Measurements from ENCODE around the gene CCDC14. TPM values are rescaled to one million over a fixed set of nuclear protein-coding genes. Genes with fewer than 3 reads are reported as not detected.

Gene CCDC14
- total RNA-seq, 1 experiment from 2014 or later, result 62.5 TPM

GRCh38 chr3:123930445-123930844 is 30.6 kb downstream of the CCDC14 start:
- H2AK5ac ChIP-seq (ENCODE audit: insufficient read length, low read length), result no peak overlapping the region
- no peak overlapping the region for H3K14ac ChIP-seq (ENCODE audit: insufficient read depth, low read length)
- H3K23ac ChIP-seq (ENCODE audit: insufficient read length, low read depth, low read length), result no peak overlapping the region
- H3K4me1 ChIP-seq (ENCODE audit: insufficient read depth, low read length), result no peaks in the 10 kb centered on the region
- Mint-ChIP-seq H3K4me3 (no peak overlapping the region), H3K9me3 (no peaks in the 10 kb centered on the region), H3K36me3 (ENCODE audit: insufficient read depth in 1 of 3, low read depth in 3 of 3) (peaks cover 7 to 59% (median 47%) of the 10 kb centered on the region in 3 experiments; a peak in 5 of 7 replicates), H3K4me1 (no peaks in the 10 kb centered on the region), H3K27me3 (ENCODE audit: low read depth) (no peaks in the 10 kb centered on the region), H3K27ac (no peak overlapping the region)
- no peak overlapping the region for H4K91ac ChIP-seq (ENCODE audit: insufficient read length, low read depth, low read length)
- H3K56ac ChIP-seq (ENCODE audit: insufficient read length, low read depth, low read length), result no peak overlapping the region
- H3K79me1 ChIP-seq (ENCODE audit: insufficient read depth, low read depth, low read length, poor library complexity, severe bottlenecking), result no peaks in the 10 kb centered on the region
- no peak for DNase-seq
- no peak overlapping the region for H3K4me2 ChIP-seq (ENCODE audit: insufficient read depth, insufficient read length, low read length)
- no peaks in the 10 kb centered on the region for H3K27me3 ChIP-seq (ENCODE audit: insufficient read depth, low read length)
- H2BK20ac ChIP-seq (ENCODE audit: low read depth, low read length, poor library complexity, severe bottlenecking), result no peak overlapping the region
- no peak overlapping the region for H2AFZ ChIP-seq (ENCODE audit: low read length)
- no peak overlapping the region for H2BK5ac ChIP-seq (ENCODE audit: insufficient read length, low read length)
- H3K23me2 ChIP-seq (ENCODE audit: insufficient read length, low read depth, low read length, poor library complexity, severe bottlenecking), result no peaks in the 10 kb centered on the region
- H3T11ph ChIP-seq (ENCODE audit: low read length), result no peak overlapping the region
- H2BK12ac ChIP-seq (ENCODE audit: insufficient read length, low read depth, low read length), result no peak overlapping the region
- no peak overlapping the region for H3K27ac ChIP-seq (ENCODE audit: insufficient read length, low read depth, low read length)
- H3K18ac ChIP-seq (ENCODE audit: insufficient read length, low read depth, low read length), result no peak overlapping the region
- H4K5ac ChIP-seq (ENCODE audit: insufficient read length, low read depth, low read length), result no peak overlapping the region
- TF ChIP-seq CTCF (conservative IDR thresholded peaks at IDR 0.05), result no peak
- H3K79me2 ChIP-seq (ENCODE audit: insufficient read depth, low read length), result no peaks in the 10 kb centered on the region
- no peak overlapping the region for H3K9ac ChIP-seq (ENCODE audit: extremely low read depth, insufficient read length, low read length)
- no peaks in the 10 kb centered on the region for H3K9me3 ChIP-seq (ENCODE audit: control insufficient read depth, low read depth, low read length)
- H2BK15ac ChIP-seq (ENCODE audit: low read depth, low read length), result no peak overlapping the region
- no peaks in the 10 kb centered on the region for H4K20me1 ChIP-seq (ENCODE audit: control insufficient read depth, insufficient read depth, insufficient read length)
- H3K4ac ChIP-seq (ENCODE audit: low read depth, low read length), result no peak overlapping the region
- no peak overlapping the region for H4K8ac ChIP-seq (replicated peaks; ENCODE audit: insufficient read length, low read depth, low read length)
- no peak overlapping the region for H2BK120ac ChIP-seq (ENCODE audit: low read depth, low read length, poor library complexity, severe bottlenecking)

Measured in H9 (cell line).